MCF 10A (cell line): ENCODE data around the gene LRP1B. TPM values are rescaled to one million over a fixed set of nuclear protein-coding genes. Genes with fewer than 3 reads are reported as not detected.

Source experiments
- BruUV-seq: library from RNA; stranded (reverse); fragments of 400-500 nt; replicated peaks from 2 replicates; lab custom pipeline; 2021; lab: Mats Ljungman, UMichigan
- CTCF ChIA-PET: fragments of 300-600 bp; sonication (Branson Sonifier 250); formaldehyde crosslinking; extraction: SDS; loops from one replicate; lab custom pipeline; 2021; ENCODE audit warnings: antibody characterized with exemption, inconsistent platforms; lab: Yijun Ruan, JAX
- POLR2A ChIA-PET: fragments of 300-600, 350-650 bp; sonication (Branson Sonifier 250); formaldehyde crosslinking; extraction: SDS; loops from one replicate; lab custom pipeline; 2020; ENCODE audit warnings: antibody characterized with exemption, inconsistent platforms; lab: Yijun Ruan, JAX
- DNase-seq: peaks from one replicate; pipeline ENCODE4 v3.0.0-alpha.2; 2018; ENCODE audit not compliant: unreplicated experiment
- H3K27ac Mint-ChIP-seq: one replicate; pipeline ENCODE4 v1.8.0; 2022; ENCODE audit warnings: mild to moderate bottlenecking, low read depth, mixed read lengths; ENCODE audit not compliant: unreplicated experiment
- H3K27me3 Mint-ChIP-seq: one replicate; pipeline ENCODE4 v1.8.0; 2022; ENCODE audit warnings: mixed read lengths; ENCODE audit not compliant: insufficient read depth, unreplicated experiment
- H3K36me3 Mint-ChIP-seq: one replicate; pipeline ENCODE4 v1.8.0; 2022; ENCODE audit warnings: mild to moderate bottlenecking, moderate library complexity, mixed read lengths; ENCODE audit not compliant: insufficient read depth, unreplicated experiment
- H3K4me1 Mint-ChIP-seq: one replicate; pipeline ENCODE4 v1.8.0; 2022; ENCODE audit warnings: mixed read lengths; ENCODE audit not compliant: insufficient read depth, unreplicated experiment
- H3K4me3 Mint-ChIP-seq: one replicate; pipeline ENCODE4 v1.8.0; 2022; ENCODE audit warnings: mild to moderate bottlenecking, moderate library complexity, mixed read lengths; ENCODE audit not compliant: unreplicated experiment
- H3K9me3 Mint-ChIP-seq: one replicate; pipeline ENCODE4 v1.8.0; 2022; ENCODE audit warnings: mixed read lengths; ENCODE audit not compliant: unreplicated experiment
- intact Hi-C: fragments of 100-400 bp; cut with micrococcal nuclease; formaldehyde crosslinking; loops from 2 replicates; pipeline ENCODE4 v1.14.1; 2022
- total RNA-seq: library from RNA; stranded (reverse); gene quantifications from 2 replicates; pipeline ENCODE4 v1.2.3, GENCODE V29; 2022
- TF ChIP-seq, protein P1 (sequence below): fragments of 200-600 bp; IDR thresholded peaks from one replicate; pipeline ENCODE4 v1.8.0; 2022; ENCODE audit warnings: antibody characterized with exemption, mild to moderate bottlenecking; ENCODE audit not compliant: unreplicated experiment

The LRP1B gene
- total RNA-seq, 1 experiment from 2014 or later, result not detected

DNA sequence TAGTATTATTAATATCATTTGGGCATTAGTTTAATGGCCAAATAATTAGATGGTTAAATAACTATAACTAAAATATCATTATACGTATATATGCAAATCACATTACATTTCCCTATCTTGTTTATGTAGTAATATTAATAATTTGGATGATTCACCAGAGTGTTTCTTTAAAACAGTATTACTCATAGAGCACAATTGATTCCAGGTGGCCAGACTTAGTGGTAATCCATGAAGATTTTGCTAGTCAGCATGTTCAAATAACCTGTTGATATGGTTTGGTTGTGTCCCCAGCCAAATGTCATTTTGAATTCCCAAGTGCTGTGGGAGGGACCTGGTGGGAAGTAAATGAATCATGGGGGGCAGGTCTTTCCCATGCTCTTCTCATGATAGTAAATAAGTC lies 782.3 kb downstream of the LRP1B start:
- BruUV-seq, result no TSS peak
- no peaks in the 10 kb centered on the region for H3K36me3 Mint-ChIP-seq
- POLR2A ChIA-PET, result no interaction called here

DNA sequence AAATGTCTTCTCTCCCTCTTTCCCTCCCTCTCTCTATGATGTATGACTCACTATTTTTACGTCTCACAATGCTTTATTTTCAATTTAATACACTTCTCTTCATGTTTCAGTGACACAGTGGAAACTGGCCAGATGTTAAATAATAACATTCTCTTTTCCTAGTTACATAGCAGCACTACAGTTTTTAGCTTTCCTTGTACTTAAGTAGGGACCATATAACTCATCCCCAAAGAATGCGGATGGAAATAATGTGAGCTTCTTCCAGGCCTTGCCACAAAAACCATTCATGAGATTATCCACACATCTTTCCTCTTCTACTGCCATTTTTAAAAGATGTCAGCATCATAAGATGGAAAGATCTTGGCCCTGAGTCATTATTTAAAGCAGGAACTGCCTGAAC lies 789.4 kb downstream of the LRP1B start:
- peak; percentile 7 for DNase-seq
- H3K9me3 Mint-ChIP-seq, result no peaks in the 10 kb centered on the region
- ChIA-PET POLR2A (no interaction called here), CTCF (no interaction called here)
- no peak overlapping the region for H3K4me3 Mint-ChIP-seq
- peaks cover 5% of the 10 kb centered on the region for H3K4me1 Mint-ChIP-seq
- H3K27ac Mint-ChIP-seq, result no peak overlapping the region
- TF ChIP-seq, protein P1, sequence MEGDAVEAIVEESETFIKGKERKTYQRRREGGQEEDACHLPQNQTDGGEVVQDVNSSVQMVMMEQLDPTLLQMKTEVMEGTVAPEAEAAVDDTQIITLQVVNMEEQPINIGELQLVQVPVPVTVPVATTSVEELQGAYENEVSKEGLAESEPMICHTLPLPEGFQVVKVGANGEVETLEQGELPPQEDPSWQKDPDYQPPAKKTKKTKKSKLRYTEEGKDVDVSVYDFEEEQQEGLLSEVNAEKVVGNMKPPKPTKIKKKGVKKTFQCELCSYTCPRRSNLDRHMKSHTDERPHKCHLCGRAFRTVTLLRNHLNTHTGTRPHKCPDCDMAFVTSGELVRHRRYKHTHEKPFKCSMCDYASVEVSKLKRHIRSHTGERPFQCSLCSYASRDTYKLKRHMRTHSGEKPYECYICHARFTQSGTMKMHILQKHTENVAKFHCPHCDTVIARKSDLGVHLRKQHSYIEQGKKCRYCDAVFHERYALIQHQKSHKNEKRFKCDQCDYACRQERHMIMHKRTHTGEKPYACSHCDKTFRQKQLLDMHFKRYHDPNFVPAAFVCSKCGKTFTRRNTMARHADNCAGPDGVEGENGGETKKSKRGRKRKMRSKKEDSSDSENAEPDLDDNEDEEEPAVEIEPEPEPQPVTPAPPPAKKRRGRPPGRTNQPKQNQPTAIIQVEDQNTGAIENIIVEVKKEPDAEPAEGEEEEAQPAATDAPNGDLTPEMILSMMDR, result no peak
- BruUV-seq, result no TSS peak
- H3K36me3 Mint-ChIP-seq, result no peaks in the 10 kb centered on the region
- intact Hi-C loops, result no loop called here
- peaks cover 41% of the 10 kb centered on the region for H3K27me3 Mint-ChIP-seq

More for the DNA sequence above, 782.3 kb downstream of the LRP1B start:
- Mint-ChIP-seq H3K27ac (no peak overlapping the region), H3K9me3 (peaks cover 8% of the 10 kb centered on the region), H3K27me3 (peaks cover 19% of the 10 kb centered on the region), H3K4me3 (no peak overlapping the region), H3K4me1 (no peaks in the 10 kb centered on the region)
- TF ChIP-seq, protein P1, result no peak
- CTCF ChIA-PET, result no interaction called here
- intact Hi-C loops, result no loop called here
- no peak for DNase-seq

DNA sequence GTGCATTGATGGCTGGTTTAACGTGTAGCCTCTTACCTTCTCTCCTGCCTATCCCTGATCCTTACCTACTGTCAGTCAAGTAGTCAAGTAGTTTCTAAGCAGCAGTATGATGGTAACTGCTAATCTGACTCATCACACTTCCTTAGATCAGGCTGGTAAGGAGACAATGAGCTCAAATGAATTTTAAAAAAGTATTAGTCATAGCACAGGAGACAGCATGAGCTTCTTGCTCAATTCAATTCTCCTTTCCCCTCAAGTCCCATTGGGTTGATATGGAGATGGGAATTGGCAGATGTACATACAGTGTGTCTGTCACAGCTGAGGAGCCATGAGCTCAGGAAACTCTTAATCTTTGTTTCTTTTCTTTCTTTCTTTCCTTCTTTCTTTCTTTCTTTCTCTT lies 799.7 kb downstream of the LRP1B start:
- Mint-ChIP-seq H3K4me1 (no peaks in the 10 kb centered on the region), H3K27ac (no peak overlapping the region), H3K4me3 (no peak overlapping the region), H3K36me3 (no peaks in the 10 kb centered on the region), H3K9me3 (no peaks in the 10 kb centered on the region), H3K27me3 (peaks cover 7% of the 10 kb centered on the region)
- intact Hi-C loops, result no loop called here
- ChIA-PET CTCF (interaction anchor here (0.7 kb wide), 1 partner anchor 432 kb away, joined by 3 read pairs; no protein-coding TSS in a partner anchor), POLR2A (interaction anchor here (0.8 to 1.0 kb wide), 2 partner anchors 8 to 687 kb away, joined by 3 read pairs; no protein-coding TSS in a partner anchor)
- no TSS peak for BruUV-seq
- TF ChIP-seq, protein P1, result no peak
- peak; percentile 83 for DNase-seq

DNA sequence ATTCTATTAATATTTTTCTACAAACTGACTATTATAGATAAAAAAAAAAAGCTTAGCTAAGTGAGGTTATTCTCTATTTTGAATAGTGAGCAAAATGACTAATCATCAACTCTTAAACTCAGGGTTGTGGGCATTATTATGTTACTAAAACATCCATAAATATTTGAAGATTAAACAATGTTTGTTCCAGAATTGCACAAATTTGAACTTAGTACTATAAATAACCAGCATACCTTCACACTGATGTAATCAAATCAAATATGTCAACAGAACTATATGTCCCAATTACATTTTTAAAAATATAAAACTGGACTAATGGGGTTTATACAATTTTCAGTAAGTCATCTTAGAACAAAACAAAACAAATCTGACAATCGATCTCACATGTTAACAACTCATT lies 800.9 kb downstream of the LRP1B start:
- H3K4me1 Mint-ChIP-seq, result no peaks in the 10 kb centered on the region
- TF ChIP-seq, protein P1, result no peak
- no TSS peak for BruUV-seq
- CTCF ChIA-PET, result interaction anchor here (0.7 kb wide), 1 partner anchor 134 kb away, joined by 5 read pairs; no protein-coding TSS in a partner anchor
- DNase-seq, result peak; percentile 19
- no peak overlapping the region for H3K27ac Mint-ChIP-seq
- intact Hi-C loops, result no loop called here
- H3K36me3 Mint-ChIP-seq, result no peaks in the 10 kb centered on the region
- POLR2A ChIA-PET, result interaction anchor here (0.7 kb wide), 2 partner anchors 58 to 377 kb away, joined by 3 to 4 read pairs; no protein-coding TSS in a partner anchor
- H3K4me3 Mint-ChIP-seq, result no peak overlapping the region
- H3K27me3 Mint-ChIP-seq, result no peaks in the 10 kb centered on the region
- H3K9me3 Mint-ChIP-seq, result no peaks in the 10 kb centered on the region
